GM18511 (cell line): Measurements from ENCODE around the gene CAMTA1.

Experiments used
- ATAC-seq: cut with Tn5 transposase; IDR thresholded peaks from one replicate; pipeline ENCODE4 v1.9.1; 2021; ENCODE audit warnings: mild to moderate bottlenecking, moderate library complexity; ENCODE audit not compliant: unreplicated experiment

CAMTA1 gene

DNA sequence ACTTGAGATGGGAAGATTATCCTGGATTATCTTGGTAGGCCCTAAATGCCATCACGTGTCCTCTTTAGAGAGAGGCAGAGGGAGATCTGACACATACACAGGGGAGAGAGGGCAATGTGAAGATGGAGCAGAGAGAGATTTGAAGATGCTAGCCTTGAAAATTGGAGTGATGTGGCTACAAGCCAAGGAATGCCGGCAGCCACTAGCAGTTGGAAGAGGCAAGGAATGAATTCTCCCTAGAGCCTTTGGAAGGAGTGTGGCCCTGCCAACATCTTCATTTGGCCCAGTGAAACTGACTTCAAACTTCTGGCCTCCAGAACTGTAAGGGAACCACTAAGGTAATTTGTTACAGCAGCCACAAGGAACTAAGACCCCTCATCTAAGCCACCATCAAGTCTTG, 8.9 kb upstream of the CAMTA1 start:
- ATAC-seq: no peak

DNA sequence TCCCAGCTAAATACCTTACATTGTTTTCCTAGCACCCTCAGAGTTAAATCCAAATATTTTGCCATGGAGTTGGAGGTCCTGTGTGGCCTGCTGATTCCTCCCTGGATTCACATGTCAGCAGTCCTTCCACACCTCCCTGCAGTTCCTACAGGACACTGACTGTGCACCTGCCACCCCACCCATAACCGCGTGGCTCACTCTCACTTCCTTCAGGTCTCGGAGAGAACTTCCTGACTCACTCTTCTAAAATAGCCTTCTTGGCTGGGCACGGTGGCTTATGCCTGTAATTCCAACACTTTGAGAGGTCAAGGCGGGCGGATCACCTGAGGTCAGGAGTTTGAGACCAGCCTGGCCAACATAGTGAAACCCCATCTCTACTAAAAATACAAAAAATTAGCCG, 8.4 kb upstream of the CAMTA1 start:
- no peak for ATAC-seq

DNA sequence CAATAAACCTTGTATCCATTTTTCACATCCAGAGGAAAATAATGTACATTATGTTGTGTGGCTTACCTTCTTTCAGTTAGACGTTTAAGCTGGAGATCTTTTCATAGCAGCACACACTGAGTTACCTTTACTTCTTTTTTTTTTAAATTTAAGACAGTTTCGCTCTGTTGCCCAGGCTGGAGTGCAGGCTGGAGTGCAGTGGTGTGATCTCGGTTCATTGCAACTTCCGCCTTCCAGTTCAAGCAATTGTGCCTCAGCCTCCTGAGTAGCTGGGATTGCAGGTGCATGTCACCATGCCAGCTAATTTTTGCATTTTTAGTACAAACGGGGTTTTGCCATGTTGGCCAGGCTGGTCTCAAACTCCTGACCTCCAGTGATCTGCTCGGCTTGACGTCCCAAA, 7.4 kb upstream of the CAMTA1 start:
- no peak for ATAC-seq

DNA sequence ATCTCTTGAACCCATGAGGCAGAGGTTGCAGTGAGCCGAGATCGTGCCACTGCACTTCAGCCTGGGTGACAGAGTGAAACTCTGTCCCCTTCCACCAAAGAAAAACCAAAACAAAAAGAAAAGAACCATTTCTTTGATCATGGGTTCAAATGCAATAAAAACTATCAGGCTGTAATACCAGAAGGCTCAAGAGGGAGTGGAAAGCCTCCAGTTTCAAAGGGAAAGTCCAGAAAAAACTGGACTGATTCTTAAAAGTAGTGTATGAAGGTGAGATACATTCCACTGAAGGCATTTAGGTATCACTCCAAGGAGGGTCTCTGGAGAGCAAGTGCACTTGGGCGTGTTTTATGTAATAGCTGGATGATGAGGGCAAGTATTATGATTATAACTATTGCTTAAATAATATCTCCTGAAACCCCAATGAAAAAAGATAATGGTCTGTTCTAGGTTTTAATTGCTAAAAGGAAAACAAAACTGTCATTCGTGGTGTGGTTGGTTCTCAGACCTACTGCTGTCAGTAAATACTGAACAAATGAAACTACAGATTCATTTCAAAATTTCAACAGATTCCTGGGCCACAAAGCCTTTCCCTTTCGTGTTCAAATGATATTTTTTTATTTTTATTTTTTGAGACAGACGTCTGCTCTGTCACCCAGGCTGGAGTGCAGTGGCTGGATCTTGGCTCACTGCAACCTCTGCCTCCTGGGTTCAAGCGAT, 6.0 kb upstream of the CAMTA1 start:
- no peak for ATAC-seq

DNA sequence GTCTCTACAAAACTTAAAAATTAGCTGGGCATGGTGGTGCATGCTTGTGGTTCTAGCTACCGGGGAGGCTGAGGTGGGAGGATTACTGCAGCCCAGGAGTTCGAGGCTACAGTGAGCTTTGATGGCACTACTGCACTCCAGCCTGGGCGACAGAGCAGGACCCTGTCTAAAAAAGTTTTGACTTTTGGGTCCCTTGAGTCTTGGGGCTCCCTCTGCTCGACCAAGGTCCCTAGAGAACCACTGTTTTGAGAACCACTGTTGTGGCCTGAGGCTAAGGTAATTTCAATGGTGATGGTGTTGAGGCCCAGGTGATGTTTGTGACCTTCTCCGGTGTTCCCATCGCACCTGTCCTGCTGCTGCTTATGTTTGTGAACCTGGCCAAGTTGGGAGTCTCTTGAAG, 3.1 kb upstream of the CAMTA1 start:
- no peak for ATAC-seq

DNA sequence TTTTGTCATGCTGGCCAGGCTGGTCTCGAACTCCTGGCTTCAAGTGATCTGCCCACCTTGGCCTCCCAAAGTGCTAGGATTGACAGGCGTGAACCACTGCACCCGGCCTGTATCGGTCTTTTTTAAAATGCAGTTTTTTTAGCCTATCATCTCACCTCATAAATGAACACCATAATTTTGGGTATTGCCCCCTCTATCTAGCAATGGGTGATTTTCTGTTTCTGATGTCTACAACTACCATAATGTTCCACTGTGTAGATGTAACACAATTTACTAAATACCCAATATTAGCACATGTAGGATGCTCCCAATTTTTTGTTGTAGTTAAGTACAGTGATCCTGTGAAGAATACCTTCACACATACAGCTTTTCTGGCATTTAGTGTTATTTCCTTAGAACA, 2.0 kb upstream of the CAMTA1 start:
- no peak for ATAC-seq

DNA sequence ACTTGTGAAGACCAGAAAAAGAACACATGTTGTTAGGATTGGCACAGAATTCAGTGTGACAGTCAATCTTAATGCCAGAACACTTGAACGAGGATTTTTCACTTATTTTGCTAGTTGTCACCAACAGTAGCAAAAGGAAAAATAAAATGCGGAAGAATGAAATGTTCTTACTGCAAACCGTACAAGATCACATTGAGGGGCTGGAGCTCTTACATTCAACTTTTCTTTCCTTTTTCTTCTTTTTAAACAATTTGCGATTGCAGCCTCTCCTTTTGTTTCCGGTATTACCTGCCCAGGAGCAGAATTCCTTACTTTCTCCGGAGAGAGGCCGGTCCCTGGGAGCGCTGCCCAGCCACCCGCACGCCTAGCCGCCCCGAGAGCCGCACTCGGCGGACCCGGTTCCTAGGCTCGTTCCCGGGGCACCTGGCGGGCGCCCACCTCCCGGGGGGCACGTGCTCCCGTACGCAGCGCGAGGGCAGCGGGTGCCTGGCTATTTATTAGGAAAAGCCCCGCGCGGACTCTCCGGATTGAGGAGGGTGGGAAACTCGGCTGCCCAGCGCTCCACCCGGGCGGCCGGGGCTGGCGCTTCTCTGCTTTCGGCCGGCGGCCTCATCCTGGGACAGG, 1.2 kb upstream of the CAMTA1 start:
- no peak for ATAC-seq

DNA sequence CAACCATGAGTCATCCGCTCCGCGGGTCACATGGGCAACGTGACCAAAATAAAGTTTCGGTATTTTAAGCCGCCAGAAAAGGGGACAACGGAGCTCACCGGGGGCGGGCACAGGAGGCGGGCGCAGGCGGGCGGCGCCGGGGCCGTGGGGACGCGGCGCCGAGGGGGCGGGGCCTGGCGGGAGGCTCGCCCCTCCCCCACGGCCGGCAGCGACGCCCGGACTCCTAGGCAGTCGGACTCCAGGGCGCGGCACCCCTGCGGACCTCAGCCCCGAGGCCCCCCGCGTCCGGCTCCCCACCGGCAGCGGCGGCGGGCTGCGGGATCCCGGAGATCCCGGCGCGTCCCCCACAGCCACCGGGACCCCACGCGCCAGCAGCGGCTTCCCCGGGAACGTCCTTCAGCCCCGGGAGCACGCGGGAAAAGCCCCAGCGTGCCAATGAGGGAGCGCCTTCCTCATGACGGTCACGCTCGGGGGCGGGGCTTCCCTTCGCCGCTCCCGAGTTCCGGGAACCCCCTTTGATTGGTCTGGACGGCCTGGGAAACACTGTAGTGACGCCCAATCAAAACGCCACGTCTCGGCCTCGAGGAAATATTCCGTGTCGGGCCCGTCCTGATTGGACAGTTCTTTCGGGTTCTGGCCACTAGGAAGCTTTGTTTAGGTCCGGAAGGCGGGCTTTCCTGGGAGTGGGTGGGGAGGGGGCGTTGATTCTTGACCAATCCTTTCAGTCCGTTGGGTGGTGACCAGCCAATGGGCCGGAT, 515 bp upstream of the CAMTA1 start:
- peak; percentile 80 for ATAC-seq

DNA sequence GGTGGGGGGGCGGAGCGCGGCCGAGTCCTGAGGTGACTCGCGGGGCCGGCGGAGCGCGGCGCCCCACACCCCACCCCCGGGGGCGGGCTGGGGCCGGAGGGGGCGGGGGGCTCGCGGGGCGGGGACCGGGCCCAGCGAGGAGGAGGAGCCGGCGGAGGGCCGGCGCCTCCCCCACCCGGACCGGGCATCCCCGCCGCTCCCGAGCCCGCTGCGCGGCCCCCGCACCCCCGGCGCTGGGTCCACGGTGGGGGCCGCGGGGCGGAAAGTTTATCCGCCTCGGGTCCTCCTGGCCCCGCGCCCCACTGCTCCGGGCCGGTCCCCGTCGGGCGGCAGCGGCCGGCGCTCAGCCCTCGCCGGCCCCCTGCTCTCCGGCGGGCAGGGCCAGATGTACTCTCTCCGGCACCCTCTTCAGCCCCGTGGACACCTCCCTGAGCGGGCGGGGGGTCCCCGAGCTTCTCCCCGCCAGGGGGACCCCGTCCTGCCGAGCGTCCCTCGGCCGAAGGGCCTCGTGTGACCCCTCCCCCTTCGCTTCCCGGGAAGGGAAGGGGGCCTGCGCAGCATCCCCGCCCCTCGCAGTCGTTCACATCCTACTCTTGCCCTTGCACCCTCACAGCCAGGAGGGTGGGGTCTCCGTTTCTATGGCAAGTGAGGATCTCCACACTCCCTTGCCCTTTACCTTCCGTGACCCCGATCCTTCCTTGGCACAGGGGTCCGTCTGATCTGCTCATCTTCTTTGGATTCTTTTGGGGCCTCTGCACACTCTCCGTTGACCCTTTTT, 663 bp downstream of the CAMTA1 start:
- ATAC-seq: no peak

DNA sequence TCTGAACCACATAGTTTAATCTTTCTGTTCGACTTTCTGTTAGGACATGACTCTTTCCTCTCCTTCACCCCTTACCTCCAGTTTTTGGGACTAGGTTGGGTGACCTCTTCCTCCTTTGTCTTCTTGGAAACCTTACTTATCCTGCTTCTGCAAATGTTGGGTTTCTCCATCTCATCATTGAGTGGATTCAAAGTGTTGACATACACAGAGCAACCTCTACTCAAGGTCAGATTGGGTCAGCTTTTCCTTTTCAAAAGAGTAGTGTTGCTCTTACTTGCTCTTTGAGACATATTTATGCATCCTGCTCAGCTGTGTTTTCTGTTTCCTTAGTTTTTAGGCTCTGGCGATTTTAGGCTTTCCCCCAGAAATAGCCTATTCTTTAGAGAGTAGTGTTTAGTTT, 3.7 kb downstream of the CAMTA1 start:
- ATAC-seq: no peak

DNA sequence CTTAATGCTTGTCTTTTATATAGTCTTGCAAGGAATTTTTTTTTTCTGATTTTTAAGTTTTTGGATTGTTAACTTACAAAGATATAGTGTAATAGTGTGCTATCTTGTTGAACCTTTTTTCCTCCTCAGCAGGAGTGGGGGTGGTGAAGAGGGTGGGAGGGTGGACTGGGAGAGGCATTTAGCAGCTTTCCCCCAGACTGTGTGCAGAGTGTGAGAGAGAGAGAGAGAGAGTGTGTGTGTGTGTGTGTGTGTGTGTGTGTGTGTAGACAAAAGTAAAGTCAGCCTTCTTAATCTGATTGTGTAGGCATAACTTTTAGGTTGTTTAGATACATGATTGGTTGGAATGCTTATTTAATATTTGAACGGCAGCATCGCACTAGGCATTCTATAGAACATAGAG, 4.9 kb downstream of the CAMTA1 start:
- no peak for ATAC-seq

DNA sequence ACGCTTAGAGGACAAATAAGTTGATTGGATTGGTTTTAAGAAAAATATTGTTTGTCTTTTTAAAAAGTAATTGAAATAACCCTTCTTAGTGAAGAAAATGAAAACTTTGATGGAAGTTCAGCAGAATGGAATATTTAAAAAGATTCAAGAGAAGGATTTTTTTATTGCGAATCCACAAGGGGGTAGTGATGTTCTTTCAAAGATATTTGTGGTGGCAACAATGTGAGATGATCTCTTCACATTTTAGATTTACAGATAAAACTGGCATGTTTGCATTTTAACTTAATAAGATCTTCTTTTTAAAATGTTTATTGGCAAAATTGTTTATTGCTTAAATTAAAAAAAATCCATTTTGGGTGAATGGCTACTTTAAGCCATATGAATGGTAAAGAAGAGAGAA, 8.9 kb downstream of the CAMTA1 start:
- no peak for ATAC-seq

DNA sequence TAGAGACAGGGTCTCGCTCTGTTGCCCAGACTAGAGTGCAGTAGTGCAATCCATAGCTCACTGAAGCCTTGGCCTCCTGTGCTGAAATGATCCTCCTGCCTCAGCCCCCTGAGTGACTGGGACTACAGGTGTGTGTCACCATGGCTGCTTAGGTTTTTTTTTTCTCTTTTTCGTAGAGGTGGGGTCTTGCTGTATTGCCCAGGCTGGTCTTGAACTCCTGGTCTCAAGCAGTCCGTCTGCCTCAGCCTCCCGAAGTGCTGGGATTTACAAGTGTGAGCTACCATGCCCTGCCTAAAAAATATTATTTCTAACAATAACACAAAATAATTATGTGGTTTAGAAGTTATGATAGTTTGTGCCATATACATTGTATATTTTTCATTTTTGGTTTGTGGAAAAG, 9.9 kb downstream of the CAMTA1 start:
- no peak for ATAC-seq

DNA sequence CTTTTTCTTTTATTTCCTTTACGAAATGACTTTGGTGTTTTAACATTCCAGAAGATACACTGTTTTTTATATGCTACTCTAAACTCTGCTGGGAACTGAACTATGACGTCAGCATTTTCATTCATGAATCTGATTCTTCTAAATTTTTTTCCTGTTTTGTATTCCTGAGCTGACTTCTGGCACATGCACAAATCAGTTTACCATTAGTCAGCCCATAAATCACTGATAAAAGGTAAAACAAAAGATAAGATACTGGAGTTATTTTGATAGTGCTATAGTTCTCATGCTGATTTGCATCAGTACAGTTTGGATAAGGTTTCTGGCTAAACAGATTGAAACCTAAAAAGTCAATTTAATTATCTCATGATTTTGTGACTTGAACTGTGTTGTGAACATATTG, 10.4 kb downstream of the CAMTA1 start:
- ATAC-seq: no peak

DNA sequence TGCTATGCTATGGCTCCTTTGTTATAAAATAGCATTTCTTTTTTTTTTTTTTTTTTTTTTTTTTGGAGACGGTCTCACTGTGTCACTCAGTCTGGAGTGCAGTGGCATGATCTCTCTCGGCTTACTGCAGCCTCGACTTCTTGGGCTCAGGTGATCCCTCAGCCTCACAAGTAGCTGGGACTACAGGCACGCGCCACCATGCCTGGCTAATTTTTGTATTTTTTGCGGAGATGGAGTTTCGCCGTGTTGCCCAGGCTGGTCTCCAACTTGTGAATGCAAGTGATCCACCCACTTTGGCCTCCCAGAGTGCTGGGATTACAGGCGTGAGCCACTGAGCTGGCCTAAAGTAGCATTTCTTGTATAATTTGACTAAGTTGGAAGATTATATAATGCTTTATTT, 10.8 kb downstream of the CAMTA1 start:
- ATAC-seq: no peak

DNA sequence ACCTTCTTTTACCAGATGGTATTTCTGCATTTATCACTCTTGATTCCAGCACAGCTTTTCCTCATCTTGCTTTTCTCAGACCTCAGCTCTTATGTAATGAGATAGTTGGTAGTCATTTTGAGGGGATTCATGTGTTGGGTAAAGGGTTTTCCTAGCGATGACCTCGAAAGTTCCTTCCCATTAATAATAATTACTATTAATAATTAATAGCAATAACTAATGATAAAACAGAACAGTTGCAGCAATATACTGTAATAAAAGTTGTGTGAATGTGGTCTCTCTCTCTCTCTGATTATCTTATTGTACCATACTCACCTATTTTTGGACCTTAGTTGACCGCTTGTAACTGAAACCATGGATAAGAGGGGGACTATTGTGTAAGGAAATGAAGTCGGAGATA, 14.2 kb downstream of the CAMTA1 start:
- ATAC-seq: no peak

DNA sequence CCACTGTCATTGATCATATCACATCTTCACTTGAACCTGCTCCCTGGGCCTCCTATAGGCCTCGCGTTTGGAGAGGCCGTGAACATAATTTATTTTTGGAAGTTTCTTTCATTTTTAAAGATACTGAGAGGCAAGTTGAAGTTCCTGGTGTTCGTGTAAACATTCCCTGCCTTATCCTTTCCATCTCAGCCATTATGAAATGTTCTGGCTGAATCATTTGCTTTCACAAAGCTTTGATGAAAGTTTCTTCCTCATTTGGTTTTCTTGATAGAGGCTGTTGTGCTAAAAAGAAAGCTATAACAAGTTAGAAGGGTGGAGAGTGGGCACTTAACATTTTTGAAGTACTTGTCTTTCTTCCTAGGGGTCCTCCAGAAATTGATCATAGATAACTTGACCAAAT, 15.5 kb downstream of the CAMTA1 start:
- no peak for ATAC-seq

DNA sequence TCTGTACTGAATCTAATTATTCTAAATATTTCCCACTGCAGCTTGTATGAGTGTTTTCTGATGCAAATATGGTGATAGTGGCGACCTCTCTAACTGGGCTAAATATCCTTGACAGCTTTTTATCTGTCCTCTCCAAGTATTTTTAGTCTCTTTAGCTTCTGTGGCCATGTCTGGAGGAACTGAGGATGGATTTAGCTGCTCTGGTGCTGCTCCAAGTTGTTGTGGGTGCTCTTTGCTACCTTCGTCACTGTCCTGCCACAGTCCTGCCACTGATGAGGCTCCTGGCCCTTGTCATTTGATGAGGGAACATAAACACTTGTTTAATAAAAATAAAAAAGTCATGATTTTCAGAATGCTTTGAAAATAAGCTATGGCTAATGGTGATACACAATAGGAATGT, 15.9 kb downstream of the CAMTA1 start:
- no peak for ATAC-seq

DNA sequence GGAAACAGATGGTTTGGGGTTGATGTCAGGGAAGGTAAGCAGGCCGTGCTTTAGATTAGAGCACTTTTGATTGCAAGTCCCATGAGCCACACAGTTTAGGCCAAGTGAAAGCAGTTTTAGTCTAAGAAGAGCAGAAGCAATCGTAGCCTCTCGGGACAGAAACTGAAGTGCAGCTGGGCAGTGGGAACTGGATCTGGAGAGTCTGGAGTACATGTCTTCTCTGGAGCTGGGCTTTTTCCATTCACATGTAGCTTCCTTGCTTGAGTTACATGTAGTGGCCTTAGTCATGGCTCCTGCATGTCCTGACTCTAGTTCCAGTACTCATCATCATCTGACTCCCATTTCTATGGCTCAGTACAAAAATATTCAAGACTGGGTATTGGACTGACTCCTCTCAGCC, 16.7 kb downstream of the CAMTA1 start:
- no peak for ATAC-seq

DNA sequence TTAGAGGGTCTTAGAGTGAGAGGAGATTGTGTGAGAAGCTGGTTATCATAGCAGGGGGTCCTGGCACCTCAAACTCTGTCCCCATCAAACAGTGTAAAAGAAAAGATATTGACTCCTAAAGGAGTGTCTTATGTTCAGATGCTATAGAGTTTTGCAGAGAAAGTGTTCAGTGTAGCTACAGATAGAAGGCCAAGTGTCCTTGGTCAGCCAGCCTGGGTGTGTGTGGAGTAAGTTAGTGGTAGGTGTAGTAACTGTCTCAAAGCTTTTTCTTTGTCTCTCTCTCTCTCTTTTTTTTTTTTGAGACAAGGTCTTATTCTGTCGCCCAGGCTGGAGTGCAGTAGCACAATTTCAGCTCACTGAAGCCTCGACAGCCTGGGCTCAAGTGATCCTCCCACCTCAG, 17.2 kb downstream of the CAMTA1 start:
- no peak for ATAC-seq

DNA sequence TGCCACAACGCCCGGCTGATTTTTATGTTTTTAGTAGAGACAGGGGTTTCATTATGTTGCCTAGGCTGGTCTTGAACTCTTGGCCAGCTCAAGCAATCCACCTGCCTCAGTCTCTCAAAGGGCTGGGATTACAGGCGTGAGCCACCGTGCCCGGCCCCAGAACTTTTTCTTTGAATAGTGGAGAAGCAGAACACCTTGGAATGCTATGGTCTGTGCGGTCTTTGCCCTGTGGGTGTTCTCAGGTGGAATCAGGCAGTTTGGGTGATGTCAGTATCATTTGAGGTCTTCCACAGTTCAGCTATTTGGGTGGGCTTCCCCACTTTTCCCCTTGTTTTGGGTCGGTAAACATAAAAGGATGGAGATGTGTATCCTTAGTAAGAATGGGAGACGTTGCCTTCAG, 17.6 kb downstream of the CAMTA1 start:
- ATAC-seq: no peak

DNA sequence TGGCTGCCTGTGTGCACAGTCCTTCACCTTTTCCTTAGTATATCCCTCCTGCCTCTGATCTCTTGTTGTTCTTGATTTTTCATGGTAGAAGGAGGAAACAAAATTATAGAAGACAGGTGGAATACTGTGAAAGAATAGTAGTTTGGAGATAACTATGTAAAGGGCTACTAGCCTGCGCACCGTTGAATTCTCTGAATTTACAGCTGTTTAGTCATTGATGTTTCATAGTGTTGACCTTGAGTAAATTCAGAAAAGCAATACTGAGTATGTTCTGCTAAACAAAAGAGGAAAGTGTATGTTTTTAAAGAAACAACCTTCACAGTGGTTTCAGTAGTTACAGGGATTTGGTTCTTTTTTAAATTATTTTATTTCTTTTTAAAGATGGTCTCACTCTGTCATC, 18.1 kb downstream of the CAMTA1 start:
- ATAC-seq: no peak
